H1 (cell line): Measurements from ENCODE around the gene ADAMTS8. TPM values are rescaled to one million over a fixed set of nuclear protein-coding genes. Genes with fewer than 3 reads are reported as not detected.

ENCODE experiments used
- BCL11A ChIP-seq, 2 experiments: IDR thresholded peaks; one replicate each; pipeline ENCODE4 v1.6.1; 2011; ENCODE audit warnings: low read depth in 2 of 2, low read length in 2 of 2, mild to moderate bottlenecking in 2 of 2
- CEBPB ChIP-seq: IDR thresholded peaks from 2 replicates; pipeline ENCODE4 v1.6.1; 2012; ENCODE audit warnings: low read depth, low read length
- CREB1 ChIP-seq: IDR thresholded peaks from 2 replicates; pipeline ENCODE4 v1.6.1; 2012; ENCODE audit warnings: inconsistent platforms
- CTBP2 ChIP-seq: IDR thresholded peaks from 2 replicates; pipeline ENCODE4 v1.7.0; 2011; ENCODE audit warnings: borderline replicate concordance, mild to moderate bottlenecking, moderate library complexity, mixed read lengths, low read length; ENCODE audit not compliant: insufficient read depth, insufficient read length
- E2F6 ChIP-seq: IDR thresholded peaks from 2 replicates; pipeline ENCODE4 v1.6.1; 2012; ENCODE audit warnings: inconsistent platforms
- EP300 ChIP-seq, 2 experiments: IDR thresholded peaks; 1 replicate in 1 of 2; 2 replicates in 1 of 2; pipeline ENCODE4 v1.6.1; 2011 to 2012; ENCODE audit warnings: low read depth in 2 of 2, low read length in 2 of 2, mild to moderate bottlenecking in 2 of 2, borderline replicate concordance in 1 of 2, inconsistent platforms in 1 of 2, moderate library complexity in 1 of 2
- NRF1 ChIP-seq: IDR thresholded peaks from 2 replicates; pipeline ENCODE4 v1.6.1; 2011; ENCODE audit warnings: mild to moderate bottlenecking, low read depth, low read length, improper control_type of control experiment
- POLR2AphosphoS5 ChIP-seq: IDR thresholded peaks from 2 replicates; pipeline ENCODE4 v1.6.1; 2011; ENCODE audit warnings: low read depth, low read length
- SIX5 ChIP-seq: IDR thresholded peaks from 2 replicates; pipeline ENCODE4 v1.6.1; 2011; ENCODE audit warnings: mild to moderate bottlenecking, low read depth, low read length
- SP2 ChIP-seq: IDR thresholded peaks from 2 replicates; pipeline ENCODE4 v1.6.1; 2012; ENCODE audit warnings: mild to moderate bottlenecking, low read length, inconsistent platforms
- TAF1 ChIP-seq: IDR thresholded peaks from 2 replicates; pipeline ENCODE4 v1.6.1; 2011; ENCODE audit warnings: mild to moderate bottlenecking, low read depth, low read length
- TEAD4 ChIP-seq: IDR thresholded peaks from 2 replicates; pipeline ENCODE4 v1.6.1; 2012; ENCODE audit warnings: low read depth, low read length, inconsistent platforms, mixed read lengths
- polyA plus RNA-seq, 7 experiments: library from polyadenylated mRNA; depleted of rRNA in 3 of 7; stranded (reverse) in 5 of 7; unstranded in 2 of 7; fragments of >200 nt in 5 of 7; fragments of 200-250 nt in 2 of 7; gene quantifications; 1 replicate in 5 of 7; 2 replicates in 1 of 7; 4 replicates in 1 of 7; pipeline versions ENCODE4 v1.2.1 to v1.2.3, GENCODE V29; 2011 to 2013; ENCODE audit warnings: missing spikeins in 2 of 7, mixed read lengths in 2 of 7
- total RNA-seq: library from RNA; stranded (reverse); fragmentation: NEBNext Ultra II Directional; extraction: Animal tissue kit (Norgen Biotek cat#: 25700); gene quantifications from 2 replicates; pipeline ENCODE4 v1.2.1, GENCODE V29; 2021

ADAMTS8 gene
- total and polyA plus RNA-seq, 2 of the 8 experiments (the other 6 are each of a cell fraction or from before 2014, with no cell fraction given) = 9.3 to 16.6 TPM

- TF ChIP-seq CTBP2 (no peak), EP300 (IDR thresholded peaks at IDR 0.05; ENCODE audit: borderline replicate concordance in 1 of 2, low read depth in 2 of 2, low read length in 2 of 2) (no peak), SIX5 (no peak), BCL11A (IDR thresholded peaks at IDR 0.05; ENCODE audit: low read depth in 2 of 2, low read length in 2 of 2) (no peak), TEAD4 (no peak), E2F6 (peak; percentile 99), NRF1 (no peak), CEBPB (no peak), TAF1 (0 out of 2 replicates have a peak, but pooled peaks have one; percentile 22), SP2 (no peak), POLR2AphosphoS5 (no peak), CREB1 (no peak; the same call in 1 of the 2 replicates)
Measured at GRCh38 chr11:130449996-130450769, 21.8 kb upstream of the ADAMTS8 start (continued).
